Adipocyte (in vitro differentiated cells): Measurements from ENCODE around the gene DLG2.

ENCODE experiments used
- DNase-seq: peaks from one replicate; pipeline ENCODE4 v3.0.0-alpha.2; 2015; ENCODE audit warnings: low read depth
- H3K27me3 ChIP-seq: replicated peaks from 2 replicates; pipeline ENCODE4 v1.7.0; 2013; ENCODE audit warnings: mild to moderate bottlenecking, low read length, moderate library complexity; ENCODE audit not compliant: control insufficient read depth, insufficient read depth
- H3K36me3 ChIP-seq: 2 replicates; pipeline ENCODE4 v1.7.0; 2013; ENCODE audit warnings: low read length, mild to moderate bottlenecking, moderate library complexity; ENCODE audit not compliant: control insufficient read depth, insufficient read depth, severe bottlenecking
- H3K4me1 ChIP-seq: 2 replicates; pipeline ENCODE4 v1.7.0; 2013; ENCODE audit warnings: mild to moderate bottlenecking, low read length, moderate library complexity; ENCODE audit not compliant: control insufficient read depth, insufficient read depth
- H3K4me3 ChIP-seq: 2 replicates; pipeline ENCODE4 v1.7.0; 2013; ENCODE audit warnings: mild to moderate bottlenecking, low read length, moderate library complexity
- H3K9ac ChIP-seq: 2 replicates; pipeline ENCODE4 v1.7.0; 2013; ENCODE audit warnings: mild to moderate bottlenecking, low read length, moderate library complexity
- H3K9me3 ChIP-seq: 2 replicates; pipeline ENCODE4 v1.7.0; 2013; ENCODE audit warnings: mild to moderate bottlenecking, low read length, moderate library complexity; ENCODE audit not compliant: control insufficient read depth

DLG2 gene

DNA sequence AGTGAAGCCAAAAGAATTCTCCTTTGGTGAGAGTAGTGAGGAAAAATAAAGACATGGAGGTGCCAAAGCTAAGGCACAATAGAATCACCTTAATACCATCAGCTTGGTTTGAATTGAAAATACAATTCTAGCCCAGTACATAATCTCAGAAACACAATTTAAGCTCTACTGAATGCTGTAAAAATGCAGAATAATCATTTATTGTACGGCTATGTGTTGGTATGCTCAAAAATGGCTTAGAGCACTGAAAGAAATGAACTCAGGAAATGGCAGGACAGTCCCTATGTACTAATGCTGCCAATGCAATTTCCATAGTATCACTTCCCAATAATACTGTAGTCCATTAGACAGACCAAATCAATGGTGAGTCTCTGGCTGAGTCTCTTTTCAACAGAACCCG lies 798.5 kb downstream of the DLG2 start:
- DNase-seq = no peak
- H3K9me3 ChIP-seq = no peaks in the 10 kb centered on the region
- H3K4me1 ChIP-seq = no peaks in the 10 kb centered on the region
- H3K36me3 ChIP-seq = no peaks in the 10 kb centered on the region
- H3K9ac ChIP-seq = no peak overlapping the region
- no peaks in the 10 kb centered on the region for H3K27me3 ChIP-seq
- no peak overlapping the region for H3K4me3 ChIP-seq

DNA sequence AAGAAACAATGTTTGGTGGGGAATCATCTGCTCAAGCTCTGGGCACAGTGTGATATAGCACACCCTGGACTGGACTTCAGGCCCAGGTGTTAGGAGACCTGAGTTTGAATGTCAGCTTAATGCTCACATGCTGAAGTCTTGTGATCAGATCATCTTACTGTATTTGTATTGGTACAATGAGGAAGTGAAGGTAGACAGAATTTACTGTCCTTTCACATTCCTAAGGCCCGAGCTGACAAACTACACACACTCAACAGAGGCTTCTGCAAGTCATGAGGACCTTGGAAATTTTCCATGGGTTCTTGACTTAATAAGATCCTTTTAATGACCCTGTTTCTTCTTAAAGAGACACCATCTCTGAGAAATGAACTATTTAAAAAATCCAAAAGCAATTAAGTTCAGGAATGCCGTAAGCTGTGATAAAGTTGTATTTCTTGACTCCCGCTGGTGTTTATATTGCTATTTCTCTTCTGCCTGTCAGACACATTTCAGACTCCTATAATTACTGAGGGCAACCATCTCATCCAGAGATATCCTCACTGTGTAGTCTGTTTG lies 802.0 kb downstream of the DLG2 start:
- Histone ChIP-seq H3K27me3 (no peaks in the 10 kb centered on the region), H3K36me3 (no peaks in the 10 kb centered on the region), H3K4me1 (no peaks in the 10 kb centered on the region), H3K4me3 (no peak overlapping the region), H3K9ac (no peak overlapping the region), H3K9me3 (no peaks in the 10 kb centered on the region)
- DNase-seq = no peak

DNA sequence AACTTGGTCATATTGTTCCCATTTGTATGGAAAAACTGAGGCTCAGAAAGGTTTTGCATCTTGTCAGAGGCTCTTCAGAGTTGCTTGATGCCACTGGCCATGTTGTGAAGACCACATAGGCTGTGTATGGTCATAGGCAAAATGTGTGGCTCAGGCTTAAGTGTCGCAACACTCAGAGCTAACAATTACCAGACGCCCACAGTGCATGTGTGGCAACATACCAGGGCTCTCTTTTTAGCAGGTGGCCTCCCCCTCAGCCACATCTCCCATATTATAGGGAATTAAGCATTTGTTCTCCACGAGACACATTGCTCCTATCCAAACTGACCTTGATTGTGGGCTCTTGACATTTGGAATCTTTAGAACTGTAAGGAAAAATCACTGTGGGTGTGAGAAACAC lies 802.5 kb downstream of the DLG2 start:
- no peak overlapping the region for H3K9ac ChIP-seq
- peak; percentile 42 for DNase-seq

DNA sequence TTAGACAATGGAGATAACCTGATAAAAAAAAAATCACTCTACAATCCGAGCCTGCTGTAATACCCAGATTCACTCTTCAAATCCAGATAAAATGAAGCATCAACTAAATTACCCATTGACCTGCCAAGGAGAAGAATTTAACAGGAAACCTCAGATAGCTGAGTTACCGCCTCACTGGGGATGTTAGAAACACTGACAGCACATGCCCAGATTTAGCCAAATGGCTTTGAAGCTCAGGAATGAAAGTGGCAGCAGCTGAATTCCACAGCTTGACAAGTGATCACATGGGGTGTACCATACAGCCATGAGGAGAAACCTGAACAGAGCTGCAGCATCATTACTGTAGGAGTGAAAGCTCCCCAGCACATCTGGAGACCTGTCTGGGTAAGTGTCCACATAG lies 807.6 kb downstream of the DLG2 start:
- H3K4me3 ChIP-seq = no peak overlapping the region
- H3K36me3 ChIP-seq = no peaks in the 10 kb centered on the region
- H3K27me3 ChIP-seq = no peaks in the 10 kb centered on the region
- DNase-seq = no peak
- no peak overlapping the region for H3K9ac ChIP-seq
- no peaks in the 10 kb centered on the region for H3K9me3 ChIP-seq
- no peaks in the 10 kb centered on the region for H3K4me1 ChIP-seq

More for the DNA sequence above, 802.5 kb downstream of the DLG2 start:
- Histone ChIP-seq H3K4me3 (no peak overlapping the region), H3K4me1 (no peaks in the 10 kb centered on the region), H3K9me3 (no peaks in the 10 kb centered on the region), H3K27me3 (no peaks in the 10 kb centered on the region), H3K36me3 (no peaks in the 10 kb centered on the region)

DNA sequence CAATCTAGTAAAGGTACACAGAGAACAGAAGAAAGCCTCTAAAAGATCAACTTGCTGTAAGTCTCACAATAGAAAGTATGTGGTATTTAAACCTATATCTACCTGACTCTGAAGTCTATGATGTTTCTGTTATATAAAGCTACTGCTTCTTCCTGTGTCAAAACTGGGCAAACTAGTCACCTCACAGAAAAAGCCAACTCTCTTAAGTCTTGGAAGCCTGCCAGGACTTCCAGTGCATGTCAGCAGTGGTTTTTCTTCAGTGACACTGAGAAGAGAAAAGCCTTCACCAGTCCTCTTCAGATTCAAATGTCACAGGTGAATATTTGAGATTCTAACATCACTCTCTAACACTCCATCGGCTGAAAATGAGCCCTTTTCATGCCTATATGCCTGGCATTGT lies 808.0 kb downstream of the DLG2 start:
- Histone ChIP-seq H3K4me1 (no peaks in the 10 kb centered on the region), H3K4me3 (no peak overlapping the region), H3K27me3 (no peaks in the 10 kb centered on the region), H3K9ac (no peak overlapping the region), H3K9me3 (no peaks in the 10 kb centered on the region), H3K36me3 (no peaks in the 10 kb centered on the region)
- peak; percentile 31 for DNase-seq

DNA sequence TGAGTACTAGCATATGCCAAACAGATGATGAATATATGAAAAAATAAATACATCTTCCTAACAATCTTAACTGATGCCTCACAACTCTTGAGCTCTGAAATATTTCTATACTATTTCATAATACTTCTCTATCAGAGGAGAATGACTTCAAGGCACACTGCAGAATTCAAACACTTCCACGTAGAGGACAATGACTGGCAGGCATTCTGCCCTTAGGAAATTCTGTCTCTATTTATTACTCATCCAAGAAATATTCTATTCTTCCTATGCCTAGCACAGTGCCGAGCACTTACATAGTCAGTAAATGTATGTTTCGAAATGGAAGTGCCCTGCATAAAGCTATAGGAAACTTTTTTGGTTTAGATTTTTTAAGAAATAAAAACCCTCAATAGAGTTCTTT lies 809.1 kb downstream of the DLG2 start:
- Histone ChIP-seq H3K4me1 (no peaks in the 10 kb centered on the region), H3K36me3 (no peaks in the 10 kb centered on the region), H3K4me3 (no peak overlapping the region), H3K9ac (no peak overlapping the region), H3K27me3 (no peaks in the 10 kb centered on the region), H3K9me3 (no peaks in the 10 kb centered on the region)
- DNase-seq = peak; percentile 87

DNA sequence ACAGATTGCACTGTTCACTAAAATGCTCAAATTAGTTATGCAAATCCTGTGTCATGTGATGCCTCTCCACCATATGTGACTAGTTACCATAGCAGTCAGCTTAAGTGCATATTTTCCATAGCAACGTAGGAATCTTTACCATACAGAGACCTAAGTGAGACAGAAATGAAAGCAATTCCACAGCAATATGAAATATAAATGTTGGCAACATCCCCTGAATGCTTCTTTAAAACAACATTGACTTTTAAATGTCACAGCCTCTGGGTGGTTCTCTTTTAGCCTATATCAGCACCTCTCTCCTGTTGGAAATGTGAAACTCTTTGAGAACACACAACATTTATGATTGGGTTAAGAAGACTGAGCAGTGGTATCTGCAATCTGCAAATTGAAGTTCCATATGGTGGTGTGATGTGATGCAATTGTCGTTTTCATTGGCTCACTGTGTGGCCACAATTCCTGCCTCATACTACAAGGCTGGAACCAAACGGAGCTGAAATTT lies 814.6 kb downstream of the DLG2 start:
- Histone ChIP-seq H3K9me3 (no peaks in the 10 kb centered on the region), H3K36me3 (no peaks in the 10 kb centered on the region), H3K27me3 (no peaks in the 10 kb centered on the region), H3K4me1 (no peaks in the 10 kb centered on the region), H3K9ac (no peak overlapping the region), H3K4me3 (no peak overlapping the region)
- peak; percentile 69 for DNase-seq

DNA sequence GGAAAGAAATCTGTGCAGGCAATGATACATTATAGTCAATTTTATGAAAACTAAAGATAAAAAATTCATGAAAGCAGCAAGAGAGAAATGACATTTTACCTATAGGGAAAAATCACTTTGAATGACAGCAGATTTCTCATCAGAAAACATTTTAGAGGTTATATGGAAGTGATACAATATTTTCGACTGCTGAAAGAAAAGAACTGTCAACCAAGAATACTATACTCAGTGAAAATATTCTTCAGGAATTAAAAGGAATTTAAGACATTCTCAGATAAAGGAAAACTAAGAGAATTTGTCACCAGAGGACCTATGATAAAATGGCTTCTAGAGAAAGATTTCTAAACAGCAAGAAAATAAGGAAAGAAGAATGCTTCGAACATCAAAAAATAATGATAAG lies 820.8 kb downstream of the DLG2 start:
- no peaks in the 10 kb centered on the region for H3K36me3 ChIP-seq
- H3K27me3 ChIP-seq = no peaks in the 10 kb centered on the region
- H3K4me3 ChIP-seq = no peak overlapping the region
- peaks cover 9% of the 10 kb centered on the region for H3K9me3 ChIP-seq
- no peak for DNase-seq
- no peak overlapping the region for H3K9ac ChIP-seq
- no peaks in the 10 kb centered on the region for H3K4me1 ChIP-seq

DNA sequence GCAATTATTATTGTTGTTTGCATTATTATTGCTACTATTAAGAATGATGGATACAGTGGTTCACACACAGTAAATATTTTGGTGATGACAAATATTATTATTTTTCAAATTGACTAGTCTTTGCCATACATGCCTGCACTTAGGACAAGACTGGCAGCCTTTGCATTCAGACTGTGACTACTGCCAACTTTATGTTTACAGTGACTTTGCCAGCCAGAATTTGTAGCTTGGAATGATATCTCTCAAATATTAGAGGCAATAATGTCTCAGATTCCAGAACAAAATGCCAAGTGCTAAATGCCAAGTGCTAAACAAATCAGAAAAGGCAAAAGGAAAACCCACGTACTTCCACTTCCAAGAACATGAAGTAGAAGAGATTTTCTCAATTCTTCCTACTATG lies 823.1 kb downstream of the DLG2 start:
- Histone ChIP-seq H3K36me3 (no peaks in the 10 kb centered on the region), H3K9ac (no peak overlapping the region), H3K9me3 (peaks cover 9% of the 10 kb centered on the region)

DNA sequence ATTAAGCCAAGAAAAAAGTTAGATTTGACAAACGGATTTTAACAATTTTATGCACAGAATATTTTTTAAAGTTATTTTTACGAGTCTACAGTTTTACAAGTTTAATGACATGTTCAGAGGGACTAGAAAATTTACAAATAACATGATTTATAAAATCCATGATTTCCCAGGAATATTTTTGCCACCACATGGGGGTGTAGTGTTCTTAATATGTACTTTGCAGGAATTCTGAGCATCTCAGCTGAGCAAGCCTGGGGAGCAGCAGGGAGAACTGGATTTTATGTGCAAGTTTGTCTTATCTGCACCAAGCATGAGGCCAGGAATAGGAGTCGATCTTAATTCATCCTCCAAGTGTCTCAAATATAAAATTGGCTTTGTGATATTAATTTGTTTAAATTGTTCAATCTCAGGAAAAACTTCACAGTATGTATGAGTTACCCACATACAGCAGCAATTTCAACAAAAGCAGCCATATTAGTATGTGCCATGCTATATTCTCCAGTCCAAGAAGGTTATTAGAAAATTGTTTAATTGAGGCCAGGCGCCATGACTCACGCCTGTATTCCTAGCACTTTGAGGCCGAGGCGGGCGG lies 826.3 kb downstream of the DLG2 start:
- Histone ChIP-seq H3K9me3 (peaks cover under 1% of the 10 kb centered on the region), H3K4me1 (no peaks in the 10 kb centered on the region), H3K9ac (no peak overlapping the region), H3K27me3 (no peaks in the 10 kb centered on the region), H3K36me3 (no peaks in the 10 kb centered on the region), H3K4me3 (no peak overlapping the region)
- DNase-seq = peak; percentile 77

More for the DNA sequence above, 823.1 kb downstream of the DLG2 start:
- H3K4me3 ChIP-seq = no peak overlapping the region
- H3K27me3 ChIP-seq = no peaks in the 10 kb centered on the region
- DNase-seq = no peak
- H3K4me1 ChIP-seq = no peaks in the 10 kb centered on the region

DNA sequence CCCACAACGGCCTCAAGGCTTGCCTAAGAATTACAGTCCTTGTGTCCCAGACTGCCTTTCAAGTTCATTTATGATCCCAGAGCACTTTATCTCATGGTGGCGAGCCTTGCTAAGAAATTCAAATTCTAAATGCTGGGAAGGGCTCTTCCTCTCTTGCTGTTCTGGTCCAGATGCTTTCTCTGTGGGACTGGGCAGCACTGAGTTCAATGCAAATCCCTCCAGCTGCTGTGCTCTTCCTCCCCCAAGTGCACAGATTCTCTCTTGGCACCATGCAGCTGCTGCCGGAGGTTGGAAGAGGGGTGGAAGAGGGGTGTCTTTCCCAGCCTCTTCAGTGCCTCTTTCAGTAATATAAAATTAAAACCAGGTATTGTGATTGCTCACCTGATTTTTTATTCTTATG lies 828.0 kb downstream of the DLG2 start:
- Histone ChIP-seq H3K9me3 (no peaks in the 10 kb centered on the region), H3K36me3 (no peaks in the 10 kb centered on the region), H3K4me3 (no peak overlapping the region), H3K27me3 (no peaks in the 10 kb centered on the region), H3K9ac (no peak overlapping the region), H3K4me1 (no peaks in the 10 kb centered on the region)
- no peak for DNase-seq

DNA sequence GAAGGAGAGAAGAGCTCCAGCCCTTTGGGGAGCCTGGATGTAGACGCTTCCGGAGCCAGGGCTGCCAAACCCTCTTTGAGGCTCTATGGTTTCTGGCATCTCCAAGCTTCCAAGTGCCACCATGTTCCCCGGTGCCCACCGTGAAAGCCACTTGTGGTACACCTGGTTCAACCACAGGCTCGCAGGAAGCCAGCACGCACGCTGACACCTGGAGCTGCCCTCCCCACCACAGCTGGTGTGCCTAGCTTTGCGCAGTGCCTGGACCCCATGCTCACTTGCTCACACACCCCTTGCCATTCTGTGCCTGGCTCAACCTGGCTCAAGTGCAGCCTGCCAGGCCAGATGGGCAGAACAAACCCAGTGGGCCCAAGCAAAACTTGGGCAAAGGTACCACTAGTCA lies 831.4 kb downstream of the DLG2 start:
- no peaks in the 10 kb centered on the region for H3K9me3 ChIP-seq
- no peak overlapping the region for H3K9ac ChIP-seq
- no peaks in the 10 kb centered on the region for H3K27me3 ChIP-seq
- no peaks in the 10 kb centered on the region for H3K4me1 ChIP-seq
- no peak overlapping the region for H3K4me3 ChIP-seq
- no peaks in the 10 kb centered on the region for H3K36me3 ChIP-seq
- no peak for DNase-seq
